Spleen (tissue), 11 donors: ENCODE measurements around the gene TTC7B. TPM values are rescaled to one million over a fixed set of nuclear protein-coding genes. Genes with fewer than 3 reads are reported as not detected.

Experiments
- DNase-seq: peaks from one replicate; pipeline ENCODE4 v3.0.0-alpha.2; 2020
- H3K27ac ChIP-seq, 8 donors: fragments of 200-600 bp; sonication (generic) in 7 of 8; 1 replicate in 4 of 8; 2 replicates in 4 of 8; pipeline versions ENCODE4 v1.5.0 to v1.8.0; 2016 to 2021; ENCODE audit warnings: inconsistent platforms in 4 of 8, mild to moderate bottlenecking in 4 of 8, moderate library complexity in 1 of 8
- H3K27me3 ChIP-seq, 7 donors: fragments of 200-600 bp; sonication (generic) in 6 of 7; replicated peaks in 1 of 7; 1 replicate in 4 of 7; 2 replicates in 3 of 7; pipeline versions ENCODE4 v1.5.0 to v1.8.0; 2016 to 2021; ENCODE audit warnings: inconsistent platforms in 3 of 7, mild to moderate bottlenecking in 1 of 7
- H3K36me3 ChIP-seq, 6 donors: fragments of 200-600 bp; sonication (generic) in 5 of 6; 1 replicate in 4 of 6; 2 replicates in 2 of 6; pipeline versions ENCODE4 v1.5.0 to v1.8.0; 2016 to 2021; ENCODE audit warnings: inconsistent platforms in 2 of 6
- H3K4me1 ChIP-seq, 6 donors: fragments of 200-600 bp; sonication (generic) in 5 of 6; 1 replicate in 3 of 6; 2 replicates in 3 of 6; pipeline versions ENCODE4 v1.5.0 to v1.8.0; 2016 to 2021; ENCODE audit warnings: inconsistent platforms in 3 of 6
- H3K4me3 ChIP-seq, 8 donors: fragments of 200-600 bp; sonication (generic) in 7 of 8; 1 replicate in 4 of 8; 2 replicates in 4 of 8; pipeline versions ENCODE4 v1.5.0 to v1.8.0; 2016 to 2021; ENCODE audit warnings: inconsistent platforms in 4 of 8, mild to moderate bottlenecking in 4 of 8, moderate library complexity in 2 of 8
- H3K9me3 ChIP-seq, 8 donors: fragments of 200-600 bp; sonication (generic) in 7 of 8; 1 replicate in 4 of 8; 2 replicates in 4 of 8; pipeline versions ENCODE4 v1.5.0 to v1.8.0; 2016 to 2021; ENCODE audit warnings: inconsistent platforms in 4 of 8
- CTCF ChIP-seq, 11 experiments: fragments of 200-600 bp in 7 of 11; fragments of 450-650 bp in 4 of 11; sonication (generic) in 4 of 11; IDR thresholded peaks in 8 of 11; conservative IDR thresholded peaks in 3 of 11; 1 replicate in 7 of 11; 2 replicates in 4 of 11; pipeline versions ENCODE4 v1.4.0 to v1.8.0; 2016 to 2021; ENCODE audit warnings: antibody characterized with exemption in 11 of 11, inconsistent platforms in 4 of 11, mild to moderate bottlenecking in 1 of 11
- POLR2A ChIP-seq, 3 donors: fragments of 450-650 bp; IDR thresholded peaks; one replicate each; pipeline ENCODE4 v1.5.1; 2017; ENCODE audit warnings: antibody characterized with exemption in 3 of 3, mild to moderate bottlenecking in 1 of 3
- POLR2AphosphoS5 ChIP-seq, 3 donors: sonication (generic); formaldehyde crosslinking; IDR thresholded peaks; one replicate each; pipeline ENCODE4 v1.5.1; 2017; ENCODE audit warnings: antibody characterized with exemption in 3 of 3
- WGBS, 5 donors: extraction: QIAGEN DNeasy Blood & Tissue Kit in 3 of 5; methylation state at CpG; one replicate each; pipeline versions ENCODE4 v1.1.5 to v1.1.7; 2013 to 2018; 5-methylcytosine and 5-hydroxymethylcytosine counted together
- intact Hi-C: fragments of 100-400 bp; cut with DNase I; formaldehyde crosslinking; loops from one replicate; pipeline ENCODE4 v1.15.0; 2023; ENCODE audit warnings: low total_unique reads
- polyA plus RNA-seq, 3 donors: library from polyadenylated mRNA; stranded (reverse); fragments of 200-250 nt; gene quantifications; one replicate each; pipeline ENCODE4 v1.2.1, GENCODE V29; 2013
- total RNA-seq, 7 donors: library from RNA; depleted of rRNA in 3 of 7; stranded (reverse); fragments of >200 nt in 3 of 7; fragmentation: NEBNext Ultra II Directional in 4 of 7; extraction: Animal tissue kit (Norgen Biotek cat#: 25700) in 4 of 7; gene quantifications; one replicate each; pipeline versions ENCODE4 v1.1.0 to v1.2.1, GENCODE V29; 2016 to 2021
- donor health status: healthy with polysubstance abuse.
- donor health status: DM: no; HTN: no; CAD: no; lungs with moderate emphysema.
- donor health status: DM: no; HTN: no; CAD: no.
- donor health status: Bipolar disorder and iron deficiency.
- donor health status: healthy.
- donor health status: DM: no; HTN: no; CAD: no.
- donor health status: DM: yes; HTN: yes; CAD: no.

TTC7B gene
- total and polyA plus RNA-seq, 10 donors, result 6.6 to 98.4 (median 62.6) TPM

GRCh38 chr14:90536511-90537191 is 279.6 kb downstream of the TTC7B start:
- H3K27me3 ChIP-seq, result no peaks in the 10 kb centered on the region
- H3K9me3 ChIP-seq, result no peaks in the 10 kb centered on the region
- 54 to 68% (median 66%) methylated on average over 23 of the region's 23 CpGs for WGBS, 5 donors
- peak overlapping the region in 5 of 8 donors; percentile 30 to 63 (median 59) for H3K27ac ChIP-seq
- intact Hi-C loops, result no loop called here
- TF ChIP-seq CTCF (IDR thresholded peaks at IDR 0.05 in 8 of 11, conservative IDR thresholded peaks at IDR 0.05 in 3 of 11), result no peak
- peak in 1 of 3 donors; percentile 49 for TF ChIP-seq POLR2AphosphoS5 (IDR thresholded peaks at IDR 0.05)
- peaks cover 0 to 33% (median 0%) of the 10 kb centered on the region in 6 donors for H3K36me3 ChIP-seq
- DNase-seq, result no peak
- H3K4me1 ChIP-seq, result peaks cover 7 to 47% (median 37%) of the 10 kb centered on the region in 6 donors
- H3K4me3 ChIP-seq, result no peak overlapping the region

- TF ChIP-seq POLR2AphosphoS5 (IDR thresholded peaks at IDR 0.05) (peak; percentile 24 to 76 (median 71)), POLR2A (IDR thresholded peaks at IDR 0.05) (no peak)
- WGBS, 5 donors, result 53 to 80% (median 60%) methylated on average over 11 of the region's 11 CpGs
- H3K36me3 ChIP-seq, result peaks cover 0 to 27% (median 0%) of the 10 kb centered on the region in 6 donors
- intact Hi-C loops, result no loop called here
- no peak overlapping the region for H3K4me3 ChIP-seq
- peaks cover 7 to 47% (median 37%) of the 10 kb centered on the region in 6 donors for H3K4me1 ChIP-seq
- H3K27me3 ChIP-seq, result no peaks in the 10 kb centered on the region
- H3K27ac ChIP-seq, result peak overlapping the region in 5 of 8 donors; percentile 30 to 63 (median 59)
- no peak for DNase-seq
- H3K9me3 ChIP-seq, result no peaks in the 10 kb centered on the region
Observed at GRCh38 chr14:90536092-90536491, 280.1 kb downstream of the TTC7B start.

- Histone ChIP-seq H3K27ac (peak overlapping the region in 5 of 8 donors; percentile 30 to 63 (median 42)), H3K27me3 (no peaks in the 10 kb centered on the region), H3K4me3 (no peak overlapping the region), H3K9me3 (no peaks in the 10 kb centered on the region), H3K36me3 (peaks cover 0 to 22% (median 0%) of the 10 kb centered on the region in 6 donors), H3K4me1 (peaks cover 7 to 47% (median 37%) of the 10 kb centered on the region in 6 donors)
- TF ChIP-seq POLR2A (IDR thresholded peaks at IDR 0.05), result no peak
- no peak for TF ChIP-seq POLR2AphosphoS5 (IDR thresholded peaks at IDR 0.05)
- no peak for TF ChIP-seq CTCF (IDR thresholded peaks at IDR 0.05 in 8 of 11, conservative IDR thresholded peaks at IDR 0.05 in 3 of 11)
- WGBS, 5 donors, result 83 to 94% (median 86%) methylated on average over 14 of the region's 14 CpGs
- intact Hi-C loops, result no loop called here
- DNase-seq, result no peak
Observed at GRCh38 chr14:90535556-90536090, 280.6 kb downstream of the TTC7B start.

- Histone ChIP-seq H3K27ac (peak overlapping the region in 4 of 8 donors; percentile 40 to 76 (median 64)), H3K4me3 (no peak overlapping the region), H3K9me3 (no peaks in the 10 kb centered on the region), H3K27me3 (no peaks in the 10 kb centered on the region), H3K4me1 (peaks cover 7 to 47% (median 37%) of the 10 kb centered on the region in 6 donors), H3K36me3 (peaks cover 0 to 18% (median 0%) of the 10 kb centered on the region in 6 donors)
- WGBS, 5 donors, result 76 to 87% (median 81%) methylated on average over 11 to 17 of the region's 17 CpGs
- no peak for TF ChIP-seq POLR2AphosphoS5 (IDR thresholded peaks at IDR 0.05)
- no peak for TF ChIP-seq POLR2A (IDR thresholded peaks at IDR 0.05)
- no peak for TF ChIP-seq CTCF (IDR thresholded peaks at IDR 0.05 in 8 of 11, conservative IDR thresholded peaks at IDR 0.05 in 3 of 11)
- no peak for DNase-seq
- intact Hi-C loops, result no loop called here
Observed at GRCh38 chr14:90534838-90535555, 281.2 kb downstream of the TTC7B start.
